Activated B cell treated with CpG ODN at 0.5 μM for 24 hours (primary cell): ENCODE data around the gene HPGD. TPM values are rescaled to one million over a fixed set of nuclear protein-coding genes. Genes with fewer than 3 reads are reported as not detected.

Source experiments
- ATAC-seq: fragments of 200-7000 bp; cut with Tn5 transposase; one replicate; pipeline ENCODE4 v1.10.0; 2021; ENCODE audit warnings: low read depth, mild to moderate bottlenecking, moderate library complexity
- CTCF ChIA-PET: fragments of 350-600 bp; sonication (Branson Sonifier 250); formaldehyde crosslinking; loops from one replicate; lab custom pipeline; 2021; ENCODE audit warnings: antibody characterized with exemption; lab: Charles Lee
- POLR2A ChIA-PET: fragments of 350-600 bp; sonication (Branson Sonifier 250); formaldehyde crosslinking; loops from one replicate; lab custom pipeline; 2021; ENCODE audit warnings: antibody characterized with exemption; lab: Charles Lee
- DNase-seq: peaks from one replicate; pipeline ENCODE4 v3.0.0; 2022
- H3K27ac Mint-ChIP-seq: one replicate; pipeline ENCODE4 v1.8.0; 2020; ENCODE audit warnings: mixed read lengths
- H3K27me3 Mint-ChIP-seq: one replicate; pipeline ENCODE4 v1.8.0; 2021; ENCODE audit warnings: mixed read lengths
- H3K36me3 Mint-ChIP-seq: one replicate; pipeline ENCODE4 v1.8.0; 2021; ENCODE audit warnings: low read depth, mixed read lengths
- H3K4me1 Mint-ChIP-seq: one replicate; pipeline ENCODE4 v1.8.0; 2021; ENCODE audit warnings: mixed read lengths
- H3K4me3 Mint-ChIP-seq: one replicate; pipeline ENCODE4 v1.8.0; 2020; ENCODE audit warnings: mild to moderate bottlenecking, mixed read lengths
- H3K9me3 Mint-ChIP-seq: one replicate; pipeline ENCODE4 v1.8.0; 2020; ENCODE audit warnings: mixed read lengths
- intact Hi-C: fragments of 100-400 bp; cut with micrococcal nuclease; formaldehyde crosslinking; loops from one replicate; pipeline ENCODE4 v1.15.1; 2024
- total RNA-seq: library from RNA; stranded (reverse); gene quantifications from 2 replicates; pipeline ENCODE4 v1.2.3, GENCODE V29; 2022
- TF ChIP-seq, protein P1 (sequence below): fragments of 200-600 bp; IDR thresholded peaks from one replicate; pipeline ENCODE4 v1.8.0; 2022; ENCODE audit warnings: antibody characterized with exemption, mild to moderate bottlenecking

HPGD gene
- 0.07 TPM in 1 of 2 replicates, not detected in the other for total RNA-seq

GRCh38 chr4:174522183-174523024 is at the start of gene HPGD:
HPGD (minus strand) TSS chr4:174522488; CDS start chr4:174522451, 37 bp downstream.
- intact Hi-C loops: no loop called here
- CTCF ChIA-PET: no interaction called here
- POLR2A ChIA-PET: interaction anchor here (0.6 kb wide), 1 partner anchor 1152 kb away, joined by 8 read pairs; no protein-coding TSS in a partner anchor

GRCh38 chr4:174564529-174564928 is 42.2 kb upstream of the HPGD start:
- intact Hi-C loops: no loop called here
- DNase-seq: no peak
- H3K27ac Mint-ChIP-seq: no peak overlapping the region
- H3K36me3 Mint-ChIP-seq: no peaks in the 10 kb centered on the region
- TF ChIP-seq, protein P1, sequence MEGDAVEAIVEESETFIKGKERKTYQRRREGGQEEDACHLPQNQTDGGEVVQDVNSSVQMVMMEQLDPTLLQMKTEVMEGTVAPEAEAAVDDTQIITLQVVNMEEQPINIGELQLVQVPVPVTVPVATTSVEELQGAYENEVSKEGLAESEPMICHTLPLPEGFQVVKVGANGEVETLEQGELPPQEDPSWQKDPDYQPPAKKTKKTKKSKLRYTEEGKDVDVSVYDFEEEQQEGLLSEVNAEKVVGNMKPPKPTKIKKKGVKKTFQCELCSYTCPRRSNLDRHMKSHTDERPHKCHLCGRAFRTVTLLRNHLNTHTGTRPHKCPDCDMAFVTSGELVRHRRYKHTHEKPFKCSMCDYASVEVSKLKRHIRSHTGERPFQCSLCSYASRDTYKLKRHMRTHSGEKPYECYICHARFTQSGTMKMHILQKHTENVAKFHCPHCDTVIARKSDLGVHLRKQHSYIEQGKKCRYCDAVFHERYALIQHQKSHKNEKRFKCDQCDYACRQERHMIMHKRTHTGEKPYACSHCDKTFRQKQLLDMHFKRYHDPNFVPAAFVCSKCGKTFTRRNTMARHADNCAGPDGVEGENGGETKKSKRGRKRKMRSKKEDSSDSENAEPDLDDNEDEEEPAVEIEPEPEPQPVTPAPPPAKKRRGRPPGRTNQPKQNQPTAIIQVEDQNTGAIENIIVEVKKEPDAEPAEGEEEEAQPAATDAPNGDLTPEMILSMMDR: no peak
- H3K27me3 Mint-ChIP-seq: no peaks in the 10 kb centered on the region
- no peak for ATAC-seq
- no peaks in the 10 kb centered on the region for H3K4me1 Mint-ChIP-seq
- no peak overlapping the region for H3K4me3 Mint-ChIP-seq
- no peaks in the 10 kb centered on the region for H3K9me3 Mint-ChIP-seq
- CTCF ChIA-PET: no interaction called here
- POLR2A ChIA-PET: no interaction called here

More at GRCh38 chr4:174522183-174523024, at the start of gene HPGD:
- Mint-ChIP-seq H3K9me3 (no peaks in the 10 kb centered on the region), H3K4me1 (peaks cover 15% of the 10 kb centered on the region), H3K4me3 (peak within 1 kb of the TSS; percentile 77), H3K27ac (no peak within 1 kb of the TSS), H3K36me3 (no peaks in the 10 kb centered on the region), H3K27me3 (peaks cover 24% of the 10 kb centered on the region)
- TF ChIP-seq, protein P1: no peak
- ATAC-seq (peak; percentile 81), DNase-seq (peak; percentile 22)

DNA sequence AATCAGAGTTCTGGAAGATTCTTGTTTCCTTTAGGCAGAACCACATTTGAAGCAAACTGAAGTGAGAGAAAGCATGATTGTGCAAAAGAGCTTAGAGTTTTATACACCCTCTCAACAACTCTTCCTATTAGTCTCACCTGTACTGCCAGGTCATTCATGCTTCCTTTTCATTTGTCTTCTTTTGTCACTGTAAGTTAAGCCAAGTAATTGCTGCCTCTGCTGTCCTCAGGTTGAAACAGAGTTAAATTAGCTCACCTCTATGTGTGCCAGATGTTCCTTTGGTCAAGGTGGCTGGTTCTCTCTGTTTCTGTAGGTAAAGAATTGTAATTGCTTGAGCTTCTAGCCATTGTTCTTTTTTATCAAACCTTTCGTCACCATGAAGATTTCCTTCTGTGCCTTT is 41.1 kb upstream of the HPGD start:
- H3K27me3 Mint-ChIP-seq: no peaks in the 10 kb centered on the region
- no peak overlapping the region for H3K4me3 Mint-ChIP-seq
- TF ChIP-seq, protein P1: no peak
- intact Hi-C loops: no loop called here
- H3K9me3 Mint-ChIP-seq: no peaks in the 10 kb centered on the region
- no peaks in the 10 kb centered on the region for H3K36me3 Mint-ChIP-seq
- no peak for ATAC-seq
- DNase-seq: no peak
- H3K4me1 Mint-ChIP-seq: no peaks in the 10 kb centered on the region
- ChIA-PET POLR2A (no interaction called here), CTCF (no interaction called here)
- H3K27ac Mint-ChIP-seq: no peak overlapping the region

- ChIA-PET CTCF (no interaction called here), POLR2A (no interaction called here)
- DNase-seq (no peak), ATAC-seq (no peak)
- Mint-ChIP-seq H3K27ac (no peak overlapping the region), H3K4me1 (no peaks in the 10 kb centered on the region), H3K4me3 (no peak overlapping the region), H3K9me3 (no peaks in the 10 kb centered on the region), H3K27me3 (no peaks in the 10 kb centered on the region), H3K36me3 (no peaks in the 10 kb centered on the region)
- TF ChIP-seq, protein P1: no peak
- intact Hi-C loops: no loop called here
Observed at GRCh38 chr4:174561560-174561959, 39.3 kb upstream of the HPGD start.

DNA sequence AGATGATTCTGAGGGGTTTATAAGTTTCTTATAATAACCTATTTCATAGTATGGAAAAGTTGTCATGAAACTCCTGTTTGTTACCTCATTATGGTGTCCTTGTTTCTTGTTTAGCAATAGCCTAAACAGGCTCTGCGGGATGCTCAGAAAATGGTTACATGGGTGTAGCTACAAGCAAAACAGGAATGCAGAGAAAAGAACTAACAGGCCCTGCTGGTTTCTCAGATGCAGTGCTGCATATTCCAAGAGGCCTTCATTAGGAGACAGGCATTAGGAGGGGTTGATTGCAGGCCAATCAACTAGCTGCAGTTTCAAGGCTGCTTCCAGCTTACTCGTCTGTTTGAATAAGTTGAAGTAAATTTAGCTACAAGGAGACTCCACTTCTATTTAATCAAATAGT is 37.6 kb upstream of the HPGD start:
- Mint-ChIP-seq H3K9me3 (no peaks in the 10 kb centered on the region), H3K27ac (no peak overlapping the region), H3K4me1 (no peaks in the 10 kb centered on the region), H3K4me3 (no peak overlapping the region), H3K27me3 (no peaks in the 10 kb centered on the region), H3K36me3 (no peaks in the 10 kb centered on the region)
- TF ChIP-seq, protein P1: no peak
- DNase-seq: no peak
- POLR2A ChIA-PET: no interaction called here
- intact Hi-C loops: no loop called here
- CTCF ChIA-PET: no interaction called here
- no peak for ATAC-seq
